ENCODE results near the gene ASAP3.

- TF ChIP-seq EZH2 (IDR thresholded peaks at IDR 0.05; ENCODE audit: insufficient read depth, poor library complexity, severe bottlenecking) (no peak), EZH2phosphoT487 (IDR thresholded peaks at IDR 0.05; ENCODE audit: insufficient read depth, low read depth) (no peak)
Observed at GRCh38 chr1:23422941-23423340, 61.0 kb downstream of the ASAP3 start.

All from GM23248 (cell line).